Activated naive CD4-positive, alpha-beta T cell treated with anti-CD3 and anti-CD28 coated beads, Interleukin-2, amount 50 U/mL, for 16 hours (primary cell): ENCODE results near the gene DNAH17.

ENCODE experiments used
- DNase-seq: peaks from one replicate; pipeline ENCODE4 v3.0.0-alpha.2; 2020

DNAH17 gene

DNA sequence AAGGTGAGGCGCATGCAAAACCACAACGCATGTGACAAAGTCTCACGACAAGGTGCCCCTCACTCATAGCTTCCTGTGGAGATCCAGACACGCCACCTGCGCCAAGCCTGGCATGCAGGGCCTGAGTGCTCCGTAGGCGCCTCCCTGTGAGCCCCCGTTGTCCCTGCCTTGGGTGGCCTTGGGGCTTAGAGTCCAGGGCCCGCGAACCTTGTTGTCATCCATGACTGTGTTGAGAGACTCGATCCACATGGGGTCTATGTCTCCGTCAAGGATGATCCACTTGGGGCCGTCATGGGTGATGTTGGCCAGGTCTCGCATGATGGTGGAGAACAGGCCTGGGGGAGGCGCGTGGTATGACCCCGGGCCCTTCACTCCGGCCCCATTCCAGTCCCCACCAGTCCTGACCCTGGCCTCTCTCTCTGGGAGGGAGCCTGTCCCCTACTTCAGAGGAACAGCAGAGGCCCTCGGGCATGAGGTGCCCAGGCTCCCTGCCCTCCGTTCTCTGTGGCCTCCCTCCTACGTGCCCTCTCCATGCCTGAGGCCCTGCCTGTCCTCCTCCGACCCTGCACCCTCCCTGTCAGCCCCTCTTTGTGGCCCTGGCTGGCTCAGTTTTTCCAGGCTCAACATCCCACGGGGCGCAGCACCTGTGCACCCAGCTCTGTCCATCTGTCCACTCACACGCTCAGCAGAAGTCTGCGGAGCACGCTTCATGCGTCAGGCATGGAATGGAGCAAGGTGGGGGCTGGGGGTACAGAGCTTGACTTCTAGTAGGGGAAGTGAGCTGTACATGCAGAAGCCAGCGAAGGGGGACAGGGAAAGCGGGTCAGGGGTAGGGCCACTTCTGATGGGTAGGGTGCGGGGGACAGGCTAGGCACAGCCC, 85.7 kb downstream of the DNAH17 start:
- DNase-seq, result no peak

DNA sequence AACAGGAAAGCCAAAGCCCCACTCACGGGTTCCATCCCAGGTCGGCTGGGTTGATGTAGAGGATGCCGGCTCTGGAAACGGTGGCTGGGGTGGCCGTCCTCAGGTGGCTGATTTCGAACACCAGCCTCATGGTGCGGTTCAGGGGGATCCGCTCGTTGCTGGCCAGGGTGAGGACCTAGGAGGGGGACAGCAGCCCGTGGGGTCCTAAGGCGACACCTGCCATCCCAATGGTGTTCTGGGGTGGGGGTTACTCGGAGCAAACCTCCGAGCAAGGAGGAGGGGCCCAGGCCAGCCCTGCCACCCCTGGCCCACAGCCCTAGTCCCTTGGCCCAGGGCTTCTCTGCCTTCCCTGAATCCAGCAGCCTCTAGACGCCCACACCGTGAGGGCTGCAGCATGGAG, 86.5 kb downstream of the DNAH17 start:
- DNase-seq, result no peak

DNA sequence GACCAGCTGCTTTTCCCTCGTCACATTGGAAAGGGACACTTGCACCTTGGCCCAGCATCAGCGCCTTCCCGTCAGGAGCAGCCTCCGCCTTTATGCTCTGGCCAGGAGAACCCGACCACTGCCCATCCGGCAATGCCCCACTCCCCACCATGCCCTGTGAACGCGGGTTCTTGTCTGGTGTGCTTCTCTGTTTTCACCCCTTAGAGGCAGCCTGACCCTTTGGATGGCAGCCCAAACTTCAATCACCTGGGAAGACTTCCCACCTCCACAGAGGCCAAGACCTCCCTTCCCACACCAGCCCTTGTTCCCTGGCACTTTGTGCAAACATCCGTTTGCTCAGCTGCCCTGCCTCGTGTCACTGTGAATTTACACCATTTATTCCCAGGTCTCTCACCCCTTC, 87.0 kb downstream of the DNAH17 start:
- DNase-seq, result no peak

- DNase-seq, result no peak
Measured at GRCh38 chr17:78488867-78489634, 88.1 kb downstream of the DNAH17 start.

DNA sequence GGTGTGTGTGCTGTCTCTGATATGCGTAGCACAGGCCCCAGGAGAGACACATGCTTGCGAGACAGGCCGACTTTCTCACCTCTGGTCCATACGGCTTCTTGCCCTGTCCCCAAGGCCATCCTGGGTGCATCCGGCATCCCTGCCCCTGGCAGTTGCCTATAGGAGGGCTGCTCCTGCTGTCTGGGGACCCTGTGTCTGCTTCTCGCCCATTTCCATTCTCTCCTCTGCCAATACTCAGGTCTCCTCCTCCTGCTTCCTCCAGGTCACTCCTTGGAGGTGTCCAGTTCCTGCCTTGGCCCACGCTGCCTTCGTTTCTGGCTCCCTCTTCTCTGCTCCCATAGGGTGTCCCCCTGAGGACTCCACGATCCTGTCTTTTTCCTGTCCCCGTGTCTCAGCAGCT, 89.0 kb downstream of the DNAH17 start:
- DNase-seq, result no peak

- no peak for DNase-seq
Measured at GRCh38 chr17:78486946-78487680, 90.1 kb downstream of the DNAH17 start.

DNA sequence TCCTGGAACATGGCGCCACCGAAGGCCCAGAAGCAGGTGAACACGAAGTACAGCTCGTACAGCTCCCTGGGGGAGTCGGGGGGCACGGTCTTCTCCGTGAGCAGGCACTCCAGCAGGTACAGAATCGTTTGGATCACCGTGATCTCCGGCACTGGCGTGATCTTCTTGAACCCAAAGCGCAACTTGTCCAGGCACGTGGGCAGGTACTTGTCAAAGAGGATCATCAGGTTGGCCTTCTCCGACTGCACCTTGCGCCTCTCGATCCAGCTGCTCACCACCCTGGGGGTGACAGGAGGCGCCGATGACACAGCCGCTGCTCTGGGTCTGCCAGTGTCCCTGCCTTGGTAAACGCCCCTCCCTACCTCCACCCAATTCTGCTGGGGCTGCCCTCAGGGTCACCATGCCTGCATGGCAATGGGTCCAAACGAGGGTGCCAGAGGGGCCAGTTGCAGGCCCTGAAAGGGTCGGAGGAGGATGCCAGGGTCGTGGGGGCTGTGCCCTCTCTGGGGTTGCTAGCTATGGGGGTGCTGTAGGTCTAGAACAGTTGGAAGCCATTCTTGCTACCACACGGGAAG, 90.9 kb downstream of the DNAH17 start:
- DNase-seq, result no peak

DNA sequence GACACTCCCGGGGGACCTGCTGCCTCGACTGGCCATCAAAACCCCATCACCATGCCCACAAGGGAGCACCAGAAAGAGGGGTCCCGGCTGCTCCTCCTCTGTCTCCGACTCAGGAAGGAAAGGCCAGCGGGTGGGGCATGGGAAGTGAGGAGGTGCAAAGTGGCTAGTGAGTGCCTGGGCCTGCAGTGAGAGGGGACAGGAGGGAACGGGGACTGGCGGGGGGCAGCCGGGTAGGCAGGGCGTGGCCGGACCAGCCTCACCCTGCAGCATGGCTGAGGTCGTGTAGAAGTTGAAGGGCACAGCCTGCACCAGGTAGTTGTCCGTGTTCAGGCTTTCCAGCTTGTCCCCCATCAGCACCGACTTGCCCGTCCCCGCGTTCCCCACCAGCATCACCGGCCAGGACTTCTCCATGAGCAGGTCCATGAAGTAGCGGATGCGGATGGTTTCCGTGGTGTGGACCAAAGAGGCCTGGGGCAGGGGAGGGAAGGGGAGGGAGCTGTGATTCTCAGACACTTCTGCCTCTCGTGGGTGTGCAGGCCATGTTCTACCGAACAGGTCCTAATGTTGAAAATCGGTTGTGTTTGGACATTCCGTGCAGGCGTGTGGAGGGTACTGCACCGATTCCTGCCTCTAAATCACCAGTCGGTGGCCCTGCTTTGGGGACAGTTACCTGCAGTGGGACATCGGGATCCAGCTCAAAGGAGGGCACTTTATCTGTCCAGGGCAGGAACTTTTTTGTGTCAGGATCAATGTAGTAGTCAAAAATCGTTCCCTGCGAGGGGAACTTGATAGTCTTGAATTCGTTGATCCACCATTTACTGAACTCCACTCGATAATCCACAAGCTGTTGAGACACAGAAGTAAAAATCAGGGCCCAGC, 91.7 kb downstream of the DNAH17 start:
- DNase-seq, result no peak

DNA sequence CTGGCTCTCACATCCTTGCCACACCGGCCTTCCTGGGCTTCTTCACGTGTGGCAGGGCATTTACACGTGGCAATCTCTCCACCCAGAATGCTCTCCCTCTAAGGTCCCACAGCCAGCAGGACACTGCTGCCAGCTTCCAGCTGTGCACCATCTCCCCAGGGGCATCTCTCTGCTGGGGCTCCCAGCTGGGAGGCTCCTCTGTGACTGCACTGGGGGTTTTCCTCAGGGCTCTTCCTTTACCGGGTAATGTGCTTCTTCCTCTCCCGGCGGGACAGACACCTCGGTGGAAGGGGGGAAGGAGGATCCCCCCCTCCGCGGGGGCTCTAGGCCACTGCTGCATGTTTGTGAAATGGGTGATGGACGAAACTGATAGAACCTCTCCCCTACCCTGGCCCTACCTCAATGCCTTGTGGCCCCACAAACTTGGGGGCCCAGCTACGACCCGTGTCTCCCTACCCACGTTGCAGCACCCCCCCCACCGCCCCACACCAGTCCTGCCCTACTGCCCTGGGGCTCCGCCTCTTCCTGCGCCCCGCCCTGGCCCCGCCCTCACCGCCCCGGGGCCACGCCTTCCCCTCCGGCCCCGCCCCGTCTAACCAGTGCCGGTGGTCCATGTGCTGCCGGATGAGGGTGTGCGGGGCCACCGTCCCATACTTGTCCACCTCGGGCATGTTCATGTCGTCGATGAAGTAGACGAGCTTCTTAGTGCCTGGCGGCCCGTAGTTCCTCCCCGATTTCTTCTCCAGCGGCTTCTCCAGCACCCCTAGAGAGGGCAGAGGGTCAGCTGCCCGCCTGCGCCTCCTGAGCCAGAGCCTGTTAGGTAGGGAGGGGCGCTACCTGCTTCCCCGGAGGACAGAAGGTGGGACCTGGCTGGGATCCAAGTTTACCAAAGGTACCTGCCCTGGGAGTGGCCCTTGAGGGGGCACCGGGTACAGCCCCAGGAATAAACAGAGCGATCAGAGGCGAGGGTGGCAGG, 92.6 kb downstream of the DNAH17 start:
- DNase-seq, result peak; percentile 63

DNA sequence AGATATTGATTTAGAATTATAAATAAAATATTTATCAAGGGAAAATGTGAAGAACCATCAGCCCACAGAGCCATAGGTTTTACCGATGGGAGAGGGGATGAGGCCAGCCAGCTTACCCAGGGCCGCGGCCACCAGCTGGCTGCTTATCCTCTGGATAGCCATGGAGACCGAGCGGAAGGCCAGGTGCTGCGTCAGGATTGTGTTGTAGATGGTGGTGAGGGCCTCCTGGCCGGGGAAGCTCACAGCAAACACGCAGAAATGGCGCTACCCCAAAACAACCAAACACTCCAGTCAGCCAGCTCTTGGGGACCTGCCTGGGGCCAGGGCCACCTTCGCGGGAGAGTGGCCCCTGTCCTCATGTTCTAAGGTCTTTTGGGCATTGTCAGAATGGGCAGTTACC, 97.8 kb downstream of the DNAH17 start:
- DNase-seq, result no peak

- DNase-seq, result no peak
Measured at GRCh38 chr17:78478757-78479297, 98.4 kb downstream of the DNAH17 start.

GRCh38 chr17:78477913-78478756, 99.1 kb downstream of the DNAH17 start:
- no peak for DNase-seq

DNA sequence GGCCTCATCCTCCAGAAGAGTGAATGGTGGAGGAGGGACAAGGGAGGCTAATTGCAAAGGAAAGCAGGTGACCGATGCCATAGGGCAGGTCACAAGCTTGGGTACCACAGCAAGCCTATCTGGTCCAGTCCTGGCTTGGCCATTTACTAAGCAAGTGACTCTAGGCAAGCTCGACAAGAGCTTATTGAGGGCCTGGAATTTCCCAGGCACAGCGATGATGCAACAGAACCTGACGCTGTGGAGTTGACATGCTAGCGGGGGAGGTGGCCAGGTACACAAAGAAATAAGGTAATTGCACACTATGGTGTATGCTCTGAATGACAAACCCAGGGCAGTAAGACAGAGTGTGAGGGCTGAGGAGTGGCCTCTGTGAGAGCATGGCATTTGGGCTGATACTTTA, 100.2 kb downstream of the DNAH17 start:
- no peak for DNase-seq

- DNase-seq, result no peak
Measured at GRCh38 chr17:78476149-78476548, 101.0 kb downstream of the DNAH17 start.

GRCh38 chr17:78475211-78475610, 102.0 kb downstream of the DNAH17 start:
- DNase-seq, result no peak

DNA sequence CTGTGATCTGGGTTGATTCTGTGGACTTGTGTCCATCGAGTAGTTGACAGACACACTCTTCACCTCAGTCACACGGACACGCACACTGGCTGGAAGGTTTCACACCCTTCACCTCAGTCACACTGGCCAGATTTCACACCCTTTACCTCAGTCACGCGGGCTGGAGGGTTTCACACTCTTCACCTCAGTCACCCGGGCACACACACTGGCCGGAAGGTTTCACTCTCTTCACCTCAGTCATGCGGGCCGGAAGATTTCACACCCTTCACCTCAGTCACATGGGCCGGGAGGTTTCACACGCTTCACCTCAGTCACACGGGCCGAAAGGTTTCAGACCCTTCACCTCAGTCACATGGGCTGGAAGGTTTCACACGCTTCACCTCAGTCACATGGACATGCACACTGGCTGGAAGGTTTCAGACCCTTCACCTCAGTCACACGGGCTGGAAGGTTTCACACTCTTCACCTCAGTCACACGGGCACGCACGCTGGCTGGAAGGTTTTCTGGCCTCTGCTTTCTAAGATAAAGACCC, 102.5 kb downstream of the DNAH17 start:
- DNase-seq, result no peak

DNA sequence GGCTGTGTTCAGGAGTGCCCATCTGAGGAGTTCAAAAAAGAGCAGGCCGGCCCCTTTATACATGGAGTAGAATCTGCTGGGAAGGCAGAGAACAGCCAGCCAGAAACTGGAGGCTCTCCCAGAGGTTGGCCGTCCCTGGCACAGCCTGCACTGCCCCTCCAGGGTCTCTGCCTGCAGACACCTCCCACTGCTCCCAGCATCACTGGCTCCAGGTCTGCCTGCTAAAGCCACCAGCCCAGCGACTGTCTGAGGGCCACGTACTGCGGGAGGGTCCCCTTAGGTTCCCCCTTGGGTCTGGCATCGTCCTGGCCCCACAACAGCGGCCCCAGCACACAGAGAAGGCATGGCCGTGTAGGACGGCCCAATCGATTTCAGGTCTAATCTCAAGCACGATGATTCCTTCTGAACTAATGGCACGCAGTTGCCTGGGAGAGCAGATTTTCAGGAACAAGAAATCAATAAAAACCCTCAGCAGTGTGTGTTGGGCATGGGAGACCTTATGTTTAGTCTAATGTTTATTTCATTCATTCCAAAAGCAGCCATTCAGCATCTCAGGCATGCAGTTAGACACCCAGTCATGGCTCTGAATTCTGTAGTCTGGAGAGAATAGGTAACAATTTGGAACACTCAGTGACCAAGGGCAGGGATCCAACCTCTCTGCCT, 103.1 kb downstream of the DNAH17 start:
- DNase-seq, result no peak

DNA sequence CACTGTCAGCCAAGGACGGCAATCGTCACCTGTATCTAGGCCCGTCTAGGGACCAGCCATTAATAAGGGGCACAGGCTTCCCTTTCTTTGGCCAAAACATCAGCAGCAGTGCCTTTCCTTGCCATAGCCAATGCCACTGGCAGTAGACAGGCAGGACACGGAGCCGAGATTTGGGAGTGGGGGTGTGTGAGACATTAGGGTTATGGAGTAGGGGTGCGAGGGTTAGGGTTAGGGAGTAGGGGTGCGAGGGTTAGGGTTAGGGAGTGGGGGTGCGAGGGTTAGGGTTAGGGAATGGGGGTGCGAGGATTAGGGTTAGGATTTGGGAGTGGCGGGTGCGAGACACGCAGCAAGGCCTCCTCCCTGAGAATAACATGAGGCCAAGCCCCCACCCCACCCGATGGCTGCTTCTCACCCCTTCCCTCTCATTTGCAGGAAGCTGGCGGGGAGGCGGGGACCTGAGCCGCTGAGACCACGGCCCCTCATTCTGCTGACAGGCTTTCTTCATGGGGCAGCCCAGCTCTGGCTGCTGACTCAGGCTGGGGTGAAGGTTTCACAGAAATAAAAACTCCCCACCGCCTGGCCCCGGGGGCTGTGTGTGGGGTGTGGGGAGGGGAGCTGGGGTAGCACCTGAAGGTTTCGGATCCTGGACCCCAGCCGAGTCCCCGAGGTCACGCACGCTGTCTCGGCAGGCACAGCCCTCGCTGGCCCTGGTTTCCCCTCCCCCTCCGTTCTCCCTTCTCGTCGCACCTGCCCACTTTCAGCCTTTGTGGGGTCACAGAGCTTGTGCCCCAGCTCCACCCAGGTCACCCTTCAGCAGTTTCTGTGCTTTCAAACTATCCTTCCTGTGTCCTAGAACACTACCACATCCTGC, 104.9 kb downstream of the DNAH17 start:
- no peak for DNase-seq
